Calu3 (cell line): ENCODE data around the gene KCNK5. TPM values are rescaled to one million over a fixed set of nuclear protein-coding genes. Genes with fewer than 3 reads are reported as not detected.

Experiments used
- BruUV-seq: library from RNA; stranded (reverse); fragments of 400-500 nt; replicated peaks from 2 replicates; lab custom pipeline; 2021; lab: Mats Ljungman, UMichigan
- CTCF ChIA-PET: fragments of 300-600 bp; sonication (Branson Sonifier 250); formaldehyde crosslinking; loops from one replicate; lab custom pipeline; 2022; ENCODE audit warnings: antibody characterized with exemption; lab: Charles Lee
- DNase-seq: peaks from one replicate; pipeline ENCODE4 v3.0.0; 2022
- H3K27ac Mint-ChIP-seq: one replicate; pipeline ENCODE4 v1.8.0; 2022; ENCODE audit warnings: mixed read lengths; ENCODE audit not compliant: unreplicated experiment
- H3K27me3 Mint-ChIP-seq: one replicate; pipeline ENCODE4 v1.8.0; 2022; ENCODE audit warnings: mixed read lengths; ENCODE audit not compliant: unreplicated experiment
- H3K36me3 Mint-ChIP-seq: one replicate; pipeline ENCODE4 v1.8.0; 2022; ENCODE audit warnings: mild to moderate bottlenecking, moderate library complexity, mixed read lengths; ENCODE audit not compliant: insufficient read depth, unreplicated experiment
- H3K4me1 Mint-ChIP-seq: one replicate; pipeline ENCODE4 v1.8.0; 2022; ENCODE audit warnings: mild to moderate bottlenecking, low read depth, mixed read lengths; ENCODE audit not compliant: unreplicated experiment
- H3K4me3 Mint-ChIP-seq: one replicate; pipeline ENCODE4 v1.8.0; 2022; ENCODE audit warnings: mild to moderate bottlenecking, low read depth, moderate library complexity, mixed read lengths; ENCODE audit not compliant: unreplicated experiment
- H3K9me3 Mint-ChIP-seq: one replicate; pipeline ENCODE4 v1.8.0; 2022; ENCODE audit warnings: low read depth, mixed read lengths; ENCODE audit not compliant: unreplicated experiment
- CTCF ChIP-seq: fragments of 200-600 bp; IDR thresholded peaks from one replicate; pipeline ENCODE4 v1.8.0; 2022; ENCODE audit warnings: antibody characterized with exemption; ENCODE audit not compliant: unreplicated experiment
- intact Hi-C: fragments of 100-400 bp; cut with micrococcal nuclease; formaldehyde crosslinking; loops from one replicate; pipeline ENCODE4 v1.10.0; 2022; ENCODE audit not compliant: unreplicated experiment
- total RNA-seq: library from RNA; stranded (reverse); gene quantifications from 2 replicates; pipeline ENCODE4 v1.2.3, GENCODE V29; 2022

The KCNK5 gene
- total RNA-seq, 1 experiment from 2014 or later: 62.4 TPM

DNA sequence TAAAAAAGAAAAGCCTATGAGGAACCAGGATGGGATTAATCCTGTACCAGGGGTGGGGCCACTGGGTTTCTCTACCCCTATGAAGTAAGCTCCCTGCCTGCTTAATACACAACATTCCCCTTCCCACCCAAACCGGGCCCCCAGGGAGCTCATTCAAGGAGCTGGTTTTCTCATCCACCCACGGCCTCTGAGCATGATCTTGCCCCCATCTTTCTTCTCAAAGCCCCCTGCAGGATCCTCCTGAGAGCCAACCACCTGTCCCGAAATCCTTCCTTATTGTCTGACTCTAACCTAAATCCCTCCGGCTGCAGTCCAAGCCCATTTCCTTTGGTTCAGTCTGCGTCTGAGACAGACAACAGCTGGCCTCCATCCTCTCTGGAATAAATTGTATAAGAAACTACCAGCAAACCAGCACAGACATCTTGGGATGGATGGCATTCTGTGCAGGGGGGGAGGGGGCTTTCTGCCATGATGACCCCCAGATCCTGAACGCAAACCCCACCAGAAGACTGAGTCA is 21.0 kb downstream of the KCNK5 start:
- Mint-ChIP-seq H3K27me3 (no peaks in the 10 kb centered on the region), H3K36me3 (peaks cover 84% of the 10 kb centered on the region), H3K9me3 (no peaks in the 10 kb centered on the region), H3K27ac (peak overlapping the region; percentile 57), H3K4me1 (peaks cover 95% of the 10 kb centered on the region), H3K4me3 (peak overlapping the region; percentile 38)
- peak; percentile 66 for DNase-seq
- no TSS peak for BruUV-seq
- intact Hi-C loops: no loop called here
- TF ChIP-seq CTCF: no peak
- CTCF ChIA-PET: interaction anchor here (0.7 to 3.6 kb wide), 6 partner anchors 11 to 97 kb away, joined by 3 to 22 read pairs (median 4); no protein-coding TSS in a partner anchor

DNA sequence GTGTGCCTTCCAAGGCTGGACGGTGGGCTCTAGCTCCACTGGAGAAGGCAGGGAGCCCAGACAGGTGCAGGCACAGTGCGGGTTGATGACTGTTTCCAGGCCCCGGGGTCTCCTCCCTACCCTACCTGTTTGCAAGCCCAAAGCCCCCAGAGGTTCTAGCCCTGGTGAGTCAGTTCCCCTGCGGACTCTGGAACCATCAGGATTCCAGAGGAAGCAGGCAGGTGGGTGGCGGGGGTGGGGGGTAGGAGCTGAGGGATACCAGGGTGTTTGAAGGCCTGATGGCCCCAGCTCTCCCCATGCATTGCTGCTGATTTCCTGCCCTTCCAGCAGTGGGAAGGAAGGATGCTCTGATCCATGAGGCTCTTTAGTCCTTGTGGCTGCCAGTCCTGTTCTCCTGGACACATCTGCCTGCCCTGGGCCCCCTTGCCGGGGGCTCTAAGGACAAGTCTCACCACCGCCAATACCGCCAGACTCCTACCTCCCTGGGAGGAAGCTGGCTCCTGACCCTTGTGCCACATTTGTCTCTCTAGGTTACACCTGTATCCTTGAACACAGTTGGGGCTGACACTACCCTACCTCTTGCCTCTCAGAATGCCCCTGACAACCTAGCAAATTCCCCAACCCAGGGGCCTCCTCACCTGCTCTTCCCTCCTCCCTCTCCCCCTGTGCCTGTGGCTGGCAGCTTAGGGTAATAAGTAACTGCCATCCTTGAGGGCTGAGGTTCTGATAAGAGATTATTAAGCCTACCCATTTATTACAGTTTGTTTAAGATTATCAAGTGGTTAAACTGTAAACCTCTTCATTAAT is 21.7 kb downstream of the KCNK5 start:
- intact Hi-C loops: no loop called here
- Mint-ChIP-seq H3K9me3 (no peaks in the 10 kb centered on the region), H3K36me3 (peaks cover 86% of the 10 kb centered on the region), H3K27me3 (no peaks in the 10 kb centered on the region), H3K4me1 (peaks cover 95% of the 10 kb centered on the region), H3K27ac (peak overlapping the region; percentile 97), H3K4me3 (peak overlapping the region; percentile 38)
- CTCF ChIA-PET: interaction anchor here (0.7 to 3.6 kb wide), 8 partner anchors 10 to 98 kb away, joined by 3 to 22 read pairs (median 4); no protein-coding TSS in a partner anchor
- TF ChIP-seq CTCF: no peak
- peak; percentile 65 for DNase-seq
- no TSS peak for BruUV-seq

GRCh38 chr6:39206250-39206721 is 23.0 kb downstream of the KCNK5 start:
- Mint-ChIP-seq H3K27ac (peak overlapping the region; percentile 97), H3K4me1 (peaks cover 96% of the 10 kb centered on the region)

More at GRCh38 chr6:39206250-39206721, 23.0 kb downstream of the KCNK5 start:
- DNase-seq: no peak
- Mint-ChIP-seq H3K9me3 (no peaks in the 10 kb centered on the region), H3K4me3 (peak overlapping the region; percentile 62), H3K27me3 (no peaks in the 10 kb centered on the region), H3K36me3 (peaks cover 81% of the 10 kb centered on the region)
- no TSS peak for BruUV-seq
- CTCF ChIA-PET: interaction anchor here (3.1 to 3.6 kb wide), 2 partner anchors 9 to 13 kb away, joined by 11 to 22 read pairs; no protein-coding TSS in a partner anchor
- intact Hi-C loops: no loop called here
- TF ChIP-seq CTCF: no peak
